Neuronal stem cell (in vitro differentiated cells): ENCODE results near the gene SMAD5.
A peak's percentile ranks its signal among the peaks of the same experiment; 100 is the strongest.

Experiments used
- DNase-seq: peaks from one replicate; pipeline ENCODE4 v3.0.0-alpha.2; 2013; ENCODE audit warnings: low spot score
- H2AFZ ChIP-seq: one replicate; pipeline ENCODE4 v1.6.1; 2013; ENCODE audit warnings: mild to moderate bottlenecking, low read length, inconsistent platforms
- H2AK5ac ChIP-seq: 2 replicates; pipeline ENCODE4 v1.6.1; 2013; ENCODE audit warnings: low read depth, mild to moderate bottlenecking, inconsistent platforms, low read length, moderate library complexity, mixed read lengths
- H2BK120ac ChIP-seq: 2 replicates; pipeline ENCODE4 v1.6.1; 2013; ENCODE audit warnings: low read depth, mild to moderate bottlenecking, inconsistent platforms, low read length, moderate library complexity, mixed read lengths
- H2BK12ac ChIP-seq: one replicate; pipeline ENCODE4 v1.6.1; 2013; ENCODE audit warnings: low read length, inconsistent platforms
- H2BK15ac ChIP-seq: 2 replicates; pipeline ENCODE4 v1.6.1; 2013; ENCODE audit warnings: mild to moderate bottlenecking, low read length, inconsistent platforms, mixed read lengths
- H2BK5ac ChIP-seq: one replicate; pipeline ENCODE4 v1.6.1; 2013; ENCODE audit warnings: inconsistent platforms, mild to moderate bottlenecking, low read length, moderate library complexity
- H3K14ac ChIP-seq: one replicate; pipeline ENCODE4 v1.6.1; 2013; ENCODE audit warnings: low read length, inconsistent platforms
- H3K18ac ChIP-seq: 2 replicates; pipeline ENCODE4 v1.6.1; 2013; ENCODE audit warnings: low read length, inconsistent platforms
- H3K23ac ChIP-seq: 2 replicates; pipeline ENCODE4 v1.6.1; 2013; ENCODE audit warnings: low read depth, mild to moderate bottlenecking, mixed read lengths, low read length, inconsistent platforms; ENCODE audit not compliant: poor library complexity
- H3K27ac ChIP-seq: replicated peaks from 3 replicates; pipeline ENCODE4 v1.5.1; 2013; ENCODE audit warnings: low read length, inconsistent platforms
- H3K27me3 ChIP-seq, 3 experiments: 2 replicates each; pipeline ENCODE4 v1.6.1; 2013; ENCODE audit warnings: low read length in 3 of 3, mild to moderate bottlenecking in 2 of 3, inconsistent platforms in 1 of 3, low read depth in 1 of 3, mixed read lengths in 1 of 3, moderate library complexity in 1 of 3; ENCODE audit not compliant: control insufficient read depth in 3 of 3, insufficient read depth in 3 of 3
- H3K36me3 ChIP-seq, 2 donors: replicated peaks in 1 of 2; 2 replicates each; pipeline ENCODE4 v1.6.1; 2013; ENCODE audit warnings: low read length in 2 of 2; ENCODE audit not compliant: control insufficient read depth in 2 of 2, insufficient read depth in 2 of 2
- H3K4ac ChIP-seq: 2 replicates; pipeline ENCODE4 v1.6.1; 2013; ENCODE audit warnings: inconsistent platforms, mild to moderate bottlenecking, low read length, moderate library complexity
- H3K4me1 ChIP-seq, 2 donors: 1 replicate in 1 of 2; 2 replicates in 1 of 2; pipeline ENCODE4 v1.6.1; 2013; ENCODE audit warnings: low read length in 2 of 2, low read depth in 1 of 2; ENCODE audit not compliant: control insufficient read depth in 2 of 2, insufficient read depth in 1 of 2
- H3K4me2 ChIP-seq: one replicate; pipeline ENCODE4 v1.6.1; 2013; ENCODE audit warnings: mild to moderate bottlenecking, low read length, inconsistent platforms; ENCODE audit not compliant: insufficient read depth, poor library complexity, severe bottlenecking
- H3K4me3 ChIP-seq, 2 donors: 2 replicates each; pipeline ENCODE4 v1.5.1; 2013; ENCODE audit warnings: low read length in 2 of 2, mild to moderate bottlenecking in 2 of 2, inconsistent platforms in 1 of 2, moderate library complexity in 1 of 2
- H3K79me1 ChIP-seq: one replicate; pipeline ENCODE4 v1.6.1; 2013; ENCODE audit warnings: low read depth, mild to moderate bottlenecking, inconsistent platforms, low read length, moderate library complexity
- H3K9ac ChIP-seq: one replicate; pipeline ENCODE4 v1.6.1; 2013; ENCODE audit warnings: mild to moderate bottlenecking, low read depth, low read length, inconsistent platforms; ENCODE audit not compliant: poor library complexity
- H3K9me3 ChIP-seq, 2 donors: replicated peaks in 1 of 2; 2 replicates each; pipeline versions ENCODE3 to v1.6.1; 2013; ENCODE audit warnings: low read length in 2 of 2, mild to moderate bottlenecking in 2 of 2, inconsistent platforms in 1 of 2, low read depth in 1 of 2, mixed read lengths in 1 of 2, moderate library complexity in 1 of 2; ENCODE audit not compliant: control insufficient read depth in 2 of 2, insufficient read depth in 1 of 2
- H4K8ac ChIP-seq: one replicate; pipeline ENCODE4 v1.6.1; 2013; ENCODE audit warnings: low read depth, mild to moderate bottlenecking, inconsistent platforms, low read length, moderate library complexity
- H4K91ac ChIP-seq: one replicate; pipeline ENCODE4 v1.6.1; 2013; ENCODE audit warnings: low read length, low read depth, mild to moderate bottlenecking, inconsistent platforms; ENCODE audit not compliant: poor library complexity
- WGBS, 2 donors: extraction: QIAGEN DNeasy Blood & Tissue Kit; methylation state at CpG; one replicate each; pipeline ENCODE4 v1.1.7; 2013; ENCODE audit warnings: missing lambda C conversion rate in 2 of 2, mixed read lengths in 1 of 2; ENCODE audit not compliant: insufficient read length in 2 of 2, insufficient replicate concordance in 1 of 2; ENCODE audit errors: extremely low coverage in 2 of 2; 5-methylcytosine and 5-hydroxymethylcytosine counted together

SMAD5 gene

DNA sequence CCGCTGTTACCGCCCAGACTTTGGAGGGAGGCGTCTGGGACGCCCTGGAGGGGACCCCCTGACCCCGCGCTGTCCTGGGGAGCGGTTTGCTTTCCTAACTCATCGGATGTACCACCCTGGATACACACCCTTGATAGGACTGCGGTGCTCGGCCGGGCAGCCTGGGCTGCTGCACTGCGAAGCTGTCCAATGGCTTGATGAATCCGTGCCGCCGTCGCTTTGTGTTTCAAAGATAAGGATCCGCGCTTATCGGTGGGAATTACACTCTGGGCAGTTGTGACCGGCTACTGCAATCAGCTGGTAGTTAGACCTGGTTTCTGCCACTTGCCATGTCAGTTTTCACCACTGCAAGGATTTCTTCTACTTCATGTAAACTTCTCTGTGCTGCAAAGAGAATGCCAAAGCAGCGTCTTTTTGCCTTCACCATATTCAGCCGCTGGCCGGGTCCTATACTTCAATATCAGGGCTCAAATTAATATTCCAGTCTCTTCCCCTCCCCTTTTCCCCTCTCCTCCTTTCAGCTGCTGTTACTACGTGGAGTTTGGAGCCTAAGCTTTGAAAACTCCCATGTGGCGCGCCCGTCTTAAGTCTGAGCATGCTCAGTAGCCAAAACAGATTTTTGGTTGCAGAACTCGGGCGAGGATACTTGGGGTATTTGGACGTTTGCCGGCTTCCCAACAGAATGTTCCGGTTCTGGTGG, 727 bp downstream of the SMAD5 start:
- Histone ChIP-seq H3K4me1 (peaks cover 4 to 5% of the 10 kb centered on the region in 2 donors), H3K4me3 (peak overlapping the region; percentile 93 to 95), H2BK5ac (peak overlapping the region; percentile 19), H2BK15ac (no peak overlapping the region), H3K14ac (no peak overlapping the region), H3K9ac (peak overlapping the region; percentile 95), H2BK12ac (no peak overlapping the region), H3K4ac (no peak overlapping the region), H3K36me3 (peaks cover 0 to 24% of the 10 kb centered on the region in 2 donors), H4K91ac (no peak overlapping the region), H3K9me3 (peaks cover 0 to 10% of the 10 kb centered on the region in 2 donors), H3K18ac (peak overlapping the region; percentile 98), H4K8ac (no peak overlapping the region), H2AK5ac (no peak overlapping the region), H3K27ac (peak overlapping the region; percentile 66), H2BK120ac (no peak overlapping the region), H3K4me2 (peak overlapping the region; percentile 60), H3K23ac (peak overlapping the region; percentile 83), H2AFZ (peak overlapping the region; percentile 90), H3K79me1 (no peaks in the 10 kb centered on the region), H3K27me3 (peaks cover 0 to 3% (median 0%) of the 10 kb centered on the region in 3 experiments)
- WGBS, 2 donors = no CpG with 5 or more reads among the region's 32 CpGs
- DNase-seq = peak; percentile 32

DNA sequence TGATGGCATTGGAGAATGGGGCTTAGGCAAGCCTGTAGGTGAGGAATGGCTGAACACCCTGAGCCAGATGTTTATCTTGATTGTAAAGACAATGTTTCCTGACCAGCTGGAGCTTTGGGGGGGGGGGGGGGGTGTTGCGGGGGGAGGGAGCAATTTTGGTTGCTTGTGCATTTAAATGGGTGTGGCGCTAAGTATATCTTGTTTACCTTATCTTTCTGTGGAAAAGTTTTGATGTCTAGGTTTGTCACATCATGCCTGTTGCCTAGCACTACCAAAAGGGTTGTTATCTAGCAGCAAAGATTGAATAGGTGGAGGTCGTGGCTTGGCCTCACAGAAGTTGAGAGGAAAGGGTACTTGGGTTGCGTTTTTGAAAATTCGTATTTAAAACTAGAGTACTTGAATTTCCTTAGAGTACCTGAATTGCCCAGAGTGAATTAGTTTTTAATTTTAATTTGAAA, 1.3 kb downstream of the SMAD5 start:
- no peak overlapping the region for H2BK12ac ChIP-seq
- H3K36me3 ChIP-seq = peaks cover 0 to 28% of the 10 kb centered on the region in 2 donors
- H2AK5ac ChIP-seq = no peak overlapping the region
- no peak overlapping the region for H3K9ac ChIP-seq
- peaks cover 4 to 5% of the 10 kb centered on the region in 2 donors for H3K4me1 ChIP-seq
- no peak overlapping the region for H2BK15ac ChIP-seq
- no CpG with 5 or more reads among the region's 5 CpGs for WGBS, 2 donors
- H2BK120ac ChIP-seq = no peak overlapping the region
- H4K91ac ChIP-seq = no peak overlapping the region
- H3K4me2 ChIP-seq = peak overlapping the region; percentile 60
- H3K27me3 ChIP-seq = no peaks in the 10 kb centered on the region
- no peak overlapping the region for H3K27ac ChIP-seq
- H3K79me1 ChIP-seq = no peaks in the 10 kb centered on the region
- no peak for DNase-seq
- no peak overlapping the region for H3K23ac ChIP-seq
- peak overlapping the region; percentile 93 to 95 for H3K4me3 ChIP-seq
- no peak overlapping the region for H3K4ac ChIP-seq
- H3K9me3 ChIP-seq = peaks cover 0 to 15% of the 10 kb centered on the region in 2 donors
- H3K14ac ChIP-seq = no peak overlapping the region
- no peak overlapping the region for H2BK5ac ChIP-seq
- peak overlapping the region; percentile 90 for H2AFZ ChIP-seq
- no peak overlapping the region for H4K8ac ChIP-seq
- no peak overlapping the region for H3K18ac ChIP-seq

DNA sequence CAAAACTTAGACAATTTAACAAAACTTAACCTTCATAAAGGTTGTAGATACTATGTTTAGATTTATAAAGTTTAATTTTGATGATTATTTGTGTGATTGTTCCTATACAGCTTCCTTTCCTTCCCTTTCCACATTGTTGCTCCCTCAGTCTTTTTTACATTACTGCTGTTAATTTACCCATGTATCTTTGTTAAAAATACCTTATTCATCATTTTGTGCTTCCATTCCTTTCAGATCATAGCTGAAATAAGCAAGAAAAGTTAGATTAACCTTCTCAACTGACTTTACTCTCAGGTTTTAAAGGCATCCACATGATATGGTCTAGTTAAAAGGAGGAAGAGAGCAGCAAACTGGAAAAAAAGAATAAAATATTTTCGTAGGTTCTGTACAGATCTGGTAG, 2.0 kb downstream of the SMAD5 start:
- no CpG with 5 or more reads among the region's 1 CpG for WGBS, 2 donors
- Histone ChIP-seq H2AK5ac (no peak overlapping the region), H3K27ac (no peak overlapping the region), H3K23ac (no peak overlapping the region), H3K4me3 (peak overlapping the region in 1 of 2 donors; percentile 93), H3K9me3 (peaks cover 0 to 15% of the 10 kb centered on the region in 2 donors), H3K4me2 (no peak overlapping the region), H3K18ac (no peak overlapping the region), H2BK120ac (no peak overlapping the region), H4K91ac (no peak overlapping the region), H2BK15ac (no peak overlapping the region), H3K9ac (no peak overlapping the region), H3K36me3 (peaks cover 0 to 28% of the 10 kb centered on the region in 2 donors), H4K8ac (no peak overlapping the region), H3K4me1 (peaks cover 4 to 5% of the 10 kb centered on the region in 2 donors), H3K4ac (no peak overlapping the region), H3K14ac (no peak overlapping the region), H2AFZ (no peak overlapping the region), H3K79me1 (no peaks in the 10 kb centered on the region), H2BK5ac (no peak overlapping the region), H3K27me3 (no peaks in the 10 kb centered on the region), H2BK12ac (no peak overlapping the region)
- no peak for DNase-seq

DNA sequence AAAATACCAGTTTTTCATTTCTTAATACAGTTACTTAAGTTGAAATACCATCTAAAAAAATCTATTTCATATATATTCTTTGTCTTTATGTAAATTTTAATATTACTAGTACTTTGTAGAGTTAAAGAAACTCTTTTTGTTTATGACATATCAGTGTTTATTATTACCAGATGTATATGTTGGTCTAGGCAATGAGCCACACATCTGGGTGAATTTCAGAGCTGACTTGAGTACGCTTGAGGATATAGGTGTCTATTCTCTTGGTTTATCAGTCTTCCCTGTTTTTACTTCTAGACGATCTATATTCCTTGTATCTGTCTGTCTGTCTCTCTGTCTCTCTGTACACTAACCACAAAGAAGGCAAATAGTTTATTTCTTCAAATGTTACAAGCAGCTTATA, 2.9 kb downstream of the SMAD5 start:
- Histone ChIP-seq H3K27me3 (no peaks in the 10 kb centered on the region), H3K4me3 (no peak overlapping the region), H3K36me3 (peaks cover 0 to 28% of the 10 kb centered on the region in 2 donors), H2BK120ac (no peak overlapping the region), H3K14ac (no peak overlapping the region), H3K4me1 (peaks cover 4 to 5% of the 10 kb centered on the region in 2 donors), H3K23ac (no peak overlapping the region), H4K91ac (no peak overlapping the region), H3K4ac (no peak overlapping the region), H2AK5ac (no peak overlapping the region), H3K9me3 (peaks cover 0 to 15% of the 10 kb centered on the region in 2 donors), H3K9ac (no peak overlapping the region), H2AFZ (no peak overlapping the region), H2BK15ac (no peak overlapping the region), H4K8ac (no peak overlapping the region), H2BK5ac (no peak overlapping the region), H3K79me1 (no peaks in the 10 kb centered on the region), H3K18ac (no peak overlapping the region), H3K4me2 (no peak overlapping the region), H2BK12ac (no peak overlapping the region), H3K27ac (no peak overlapping the region)
- no CpG with 5 or more reads among the region's 2 CpGs for WGBS, 2 donors
- no peak for DNase-seq
